Karpas-422 (cell line): Measurements from ENCODE around the gene MAGI1. TPM values are rescaled to one million over a fixed set of nuclear protein-coding genes. Genes with fewer than 3 reads are reported as not detected.

Experiments used
- DNase-seq: peaks from one replicate; pipeline ENCODE4 v3.0.0-alpha.2; 2015
- H2AFZ ChIP-seq: fragments of 200-600 bp; sonication (generic); 2 replicates; pipeline ENCODE4 v1.6.1; 2014; ENCODE audit warnings: antibody characterized with exemption, low read length, mixed read lengths
- H3K27ac ChIP-seq: fragments of 200-600 bp; sonication (generic); 2 replicates; pipeline ENCODE4 v1.5.1; 2014; ENCODE audit warnings: mild to moderate bottlenecking, low read length, moderate library complexity
- H3K27me3 ChIP-seq: fragments of 200-600 bp; sonication (generic); 2 replicates; pipeline ENCODE4 v1.6.1; 2014; ENCODE audit warnings: low read length, mixed read lengths
- H3K36me3 ChIP-seq: fragments of 200-600 bp; sonication (generic); 2 replicates; pipeline ENCODE4 v1.6.1; 2014; ENCODE audit warnings: low read length, mixed read lengths; ENCODE audit not compliant: insufficient read depth
- H3K4me1 ChIP-seq: fragments of 200-600 bp; sonication (generic); 2 replicates; pipeline ENCODE4 v1.6.1; 2014; ENCODE audit warnings: mild to moderate bottlenecking, low read length, mixed read lengths
- H3K4me2 ChIP-seq: fragments of 200-600 bp; sonication (generic); 2 replicates; pipeline ENCODE4 v1.6.1; 2014; ENCODE audit warnings: low read length, low read depth, mild to moderate bottlenecking; ENCODE audit not compliant: poor library complexity, severe bottlenecking
- H3K4me3 ChIP-seq: fragments of 200-600 bp; sonication (generic); 2 replicates; pipeline ENCODE4 v1.5.1; 2014; ENCODE audit warnings: mild to moderate bottlenecking, antibody characterized with exemption, low read length, mixed read lengths
- H3K79me2 ChIP-seq: fragments of 200-600 bp; sonication (generic); 2 replicates; pipeline ENCODE4 v1.6.1; 2014; ENCODE audit warnings: mild to moderate bottlenecking, low read length, mixed read lengths
- H3K9ac ChIP-seq: fragments of 200-600 bp; sonication (generic); 2 replicates; pipeline ENCODE4 v1.6.0; 2014; ENCODE audit warnings: low read length
- H3K9me2 ChIP-seq: fragments of 200-600 bp; sonication (generic), shearing (Covaris generic); replicated peaks from 2 replicates; pipeline ENCODE4 v1.6.0; 2014; ENCODE audit warnings: mild to moderate bottlenecking, low read length, moderate library complexity; ENCODE audit not compliant: insufficient read depth
- H3K9me3 ChIP-seq: fragments of 300-700, 200-600 bp; sonication (generic); 2 replicates; pipeline ENCODE4 v1.6.1; 2014; ENCODE audit warnings: low read length, mixed read lengths
- H4K20me1 ChIP-seq: fragments of 200-600 bp; sonication (generic); 2 replicates; pipeline ENCODE4 v1.6.1; 2014; ENCODE audit warnings: mild to moderate bottlenecking, antibody characterized with exemption, low read length, low read depth; ENCODE audit not compliant: insufficient read depth
- total RNA-seq: library from RNA; depleted of rRNA; stranded (reverse); fragments of >200 nt; shearing (Covaris generic); gene quantifications from 2 replicates; pipeline ENCODE4 v1.2.3, GENCODE V29; 2014; ENCODE audit warnings: low replicate concordance

The MAGI1 gene
- total RNA-seq, 1 experiment from 2014 or later = 0.71 TPM

DNA sequence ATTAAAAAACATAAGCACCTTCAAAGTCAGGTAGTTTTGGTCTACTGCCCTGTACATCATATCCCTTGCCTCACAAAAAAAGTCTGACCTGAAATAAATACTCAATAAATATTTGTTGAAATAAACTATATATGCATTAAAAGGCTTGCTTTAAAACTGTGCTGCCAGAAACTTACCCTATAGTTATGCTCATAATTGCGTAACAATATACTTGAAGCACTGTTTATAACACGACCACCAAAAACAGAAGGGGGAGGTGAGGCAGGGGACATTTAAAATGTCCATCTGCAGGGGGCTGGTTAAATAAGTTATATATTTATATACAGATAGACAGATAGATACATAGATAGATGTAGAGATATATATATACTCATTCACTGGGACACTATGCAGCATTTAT is 549.5 kb downstream of the MAGI1 start:
- Histone ChIP-seq H3K9ac (no peak overlapping the region), H3K4me3 (no peak overlapping the region), H3K27ac (no peak overlapping the region), H4K20me1 (no peaks in the 10 kb centered on the region), H3K36me3 (no peaks in the 10 kb centered on the region), H2AFZ (no peak overlapping the region), H3K4me1 (no peaks in the 10 kb centered on the region), H3K79me2 (no peaks in the 10 kb centered on the region), H3K9me2 (no peaks in the 10 kb centered on the region), H3K9me3 (no peaks in the 10 kb centered on the region), H3K27me3 (no peaks in the 10 kb centered on the region), H3K4me2 (no peak overlapping the region)
- DNase-seq = no peak

DNA sequence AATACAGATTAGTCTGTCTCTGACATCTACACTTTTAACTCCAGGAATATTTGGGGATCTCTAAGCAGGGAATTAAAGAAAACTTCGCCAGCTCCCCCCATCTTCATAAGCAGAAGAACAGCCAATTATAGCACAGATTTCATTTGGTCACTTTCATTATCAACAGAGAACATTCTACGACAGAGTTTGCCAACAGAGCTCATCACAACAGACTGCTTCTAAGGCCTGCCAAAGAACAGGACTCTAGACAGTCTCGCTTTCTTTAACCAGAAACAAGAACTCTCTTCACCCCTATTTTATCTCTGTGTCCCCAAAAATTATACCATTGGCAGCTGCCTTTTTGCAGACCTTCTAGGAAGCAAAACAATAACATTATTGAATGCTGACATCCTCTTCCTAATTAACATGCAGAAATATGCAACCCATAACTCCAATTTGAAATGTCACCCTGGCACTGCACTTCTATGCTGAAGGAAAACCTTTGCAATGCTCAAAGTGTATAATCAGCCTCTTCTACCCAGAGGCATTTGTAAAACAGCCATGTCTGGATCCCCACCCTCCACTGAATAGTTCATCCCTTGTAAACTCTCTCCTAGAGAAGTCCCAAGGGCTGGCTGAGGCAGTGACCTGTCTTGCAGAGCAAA is 552.8 kb downstream of the MAGI1 start:
- Histone ChIP-seq H3K27ac (no peak overlapping the region), H3K79me2 (no peaks in the 10 kb centered on the region), H3K4me1 (no peaks in the 10 kb centered on the region)

DNA sequence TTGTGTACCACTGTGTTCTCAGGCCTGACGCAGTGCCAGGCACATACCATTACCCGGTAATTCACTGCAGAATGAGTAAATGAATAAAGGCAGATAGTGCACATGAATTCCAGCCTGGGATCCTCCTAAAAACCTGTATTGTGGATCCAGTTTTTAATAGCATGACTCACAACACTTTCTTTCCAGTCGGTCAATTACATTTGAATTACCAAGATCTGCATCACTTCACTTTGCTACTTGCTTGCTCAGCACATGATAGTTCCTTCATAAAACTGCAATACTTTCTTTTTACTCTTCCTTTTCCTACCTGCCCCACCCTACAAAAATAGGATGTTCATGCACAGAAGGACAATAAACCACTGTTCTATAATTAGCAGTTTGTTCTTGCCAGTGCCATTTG is 553.8 kb downstream of the MAGI1 start:
- no peak for DNase-seq
- no peak overlapping the region for H3K4me2 ChIP-seq
- no peaks in the 10 kb centered on the region for H3K4me1 ChIP-seq
- H3K9me3 ChIP-seq = no peaks in the 10 kb centered on the region
- H3K4me3 ChIP-seq = no peak overlapping the region
- no peak overlapping the region for H2AFZ ChIP-seq
- no peaks in the 10 kb centered on the region for H4K20me1 ChIP-seq
- H3K79me2 ChIP-seq = no peaks in the 10 kb centered on the region
- H3K27me3 ChIP-seq = no peaks in the 10 kb centered on the region
- H3K27ac ChIP-seq = no peak overlapping the region
- H3K9ac ChIP-seq = no peak overlapping the region
- no peaks in the 10 kb centered on the region for H3K9me2 ChIP-seq
- no peaks in the 10 kb centered on the region for H3K36me3 ChIP-seq

More for the DNA sequence above, 552.8 kb downstream of the MAGI1 start:
- no peak overlapping the region for H3K4me3 ChIP-seq
- DNase-seq = no peak
- no peaks in the 10 kb centered on the region for H3K27me3 ChIP-seq
- no peaks in the 10 kb centered on the region for H3K36me3 ChIP-seq
- no peak overlapping the region for H3K9ac ChIP-seq
- H3K4me2 ChIP-seq = no peak overlapping the region
- no peaks in the 10 kb centered on the region for H3K9me2 ChIP-seq
- H2AFZ ChIP-seq = no peak overlapping the region
- H3K9me3 ChIP-seq = no peaks in the 10 kb centered on the region
- H4K20me1 ChIP-seq = no peaks in the 10 kb centered on the region

DNA sequence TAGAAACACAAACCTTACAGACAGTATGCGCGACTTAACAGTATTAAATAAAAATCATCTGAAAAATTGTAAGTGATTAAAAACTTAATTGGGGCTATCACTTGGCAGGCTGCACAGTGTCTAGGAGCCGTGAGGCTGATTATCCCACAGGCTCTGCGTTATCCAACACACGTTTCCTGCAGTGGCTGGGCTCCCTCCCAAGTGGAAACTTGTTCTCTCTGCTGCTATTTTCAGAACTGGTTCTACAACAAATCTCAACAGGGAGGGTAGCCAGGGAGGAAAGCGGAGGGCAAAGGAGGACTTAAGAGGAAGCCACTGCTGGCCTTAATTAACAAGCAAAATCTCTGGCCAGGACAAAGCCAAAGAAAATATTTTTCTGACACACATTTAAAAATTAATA is 555.2 kb downstream of the MAGI1 start:
- H4K20me1 ChIP-seq = no peaks in the 10 kb centered on the region
- H3K4me3 ChIP-seq = no peak overlapping the region
- H3K36me3 ChIP-seq = no peaks in the 10 kb centered on the region
- DNase-seq = no peak
- no peak overlapping the region for H3K4me2 ChIP-seq
- no peak overlapping the region for H2AFZ ChIP-seq
- no peaks in the 10 kb centered on the region for H3K9me2 ChIP-seq
- no peak overlapping the region for H3K9ac ChIP-seq
- H3K27ac ChIP-seq = no peak overlapping the region
- H3K27me3 ChIP-seq = no peaks in the 10 kb centered on the region
- H3K79me2 ChIP-seq = no peaks in the 10 kb centered on the region
- no peaks in the 10 kb centered on the region for H3K4me1 ChIP-seq
- no peaks in the 10 kb centered on the region for H3K9me3 ChIP-seq

DNA sequence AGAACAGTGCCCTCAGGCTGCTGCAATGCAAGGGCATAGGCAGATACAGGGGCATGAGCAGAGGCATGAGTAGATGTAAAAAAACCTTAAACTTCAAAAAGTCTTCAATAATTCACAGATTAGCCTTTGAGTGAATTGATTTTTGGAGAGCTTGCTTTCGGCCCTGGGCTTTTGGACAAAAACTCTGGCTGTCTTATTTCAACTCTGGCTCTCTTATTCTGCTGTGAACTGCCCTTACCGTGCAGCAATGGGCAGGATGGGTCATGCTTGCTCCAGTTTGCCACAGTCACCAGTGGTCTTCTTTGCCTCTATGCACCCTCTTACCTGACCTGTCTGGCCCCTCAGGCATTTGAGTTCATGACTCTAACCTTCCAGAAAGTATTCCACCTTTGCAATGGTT is 555.7 kb downstream of the MAGI1 start:
- Histone ChIP-seq H2AFZ (no peak overlapping the region), H3K27me3 (no peaks in the 10 kb centered on the region), H4K20me1 (no peaks in the 10 kb centered on the region), H3K4me2 (no peak overlapping the region), H3K9me3 (no peaks in the 10 kb centered on the region), H3K4me1 (no peaks in the 10 kb centered on the region), H3K9ac (no peak overlapping the region), H3K36me3 (no peaks in the 10 kb centered on the region), H3K4me3 (no peak overlapping the region), H3K9me2 (no peaks in the 10 kb centered on the region), H3K27ac (no peak overlapping the region), H3K79me2 (no peaks in the 10 kb centered on the region)
- DNase-seq = no peak

DNA sequence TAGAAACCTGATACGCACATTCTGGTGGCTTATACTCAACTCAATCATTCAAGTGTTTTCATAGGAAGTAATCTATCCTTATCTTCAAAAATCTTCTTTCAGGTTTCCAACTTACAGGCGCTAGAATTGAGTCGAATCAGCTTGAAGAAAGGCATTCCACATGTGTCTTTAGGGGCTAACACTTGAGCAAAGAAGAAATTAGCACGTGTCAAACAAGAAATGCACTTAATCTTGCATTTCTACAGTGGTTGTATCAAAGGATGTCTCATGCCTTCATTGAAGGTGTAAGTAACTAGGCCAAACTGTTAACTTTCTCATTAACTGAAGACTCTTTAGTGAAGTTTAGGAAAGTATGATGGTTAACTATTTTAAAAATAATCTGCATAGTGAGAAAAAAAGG is 557.6 kb downstream of the MAGI1 start:
- Histone ChIP-seq H3K9me3 (no peaks in the 10 kb centered on the region), H3K9ac (no peak overlapping the region), H3K4me1 (no peaks in the 10 kb centered on the region), H4K20me1 (no peaks in the 10 kb centered on the region), H2AFZ (no peak overlapping the region), H3K4me3 (no peak overlapping the region), H3K9me2 (no peaks in the 10 kb centered on the region), H3K79me2 (no peaks in the 10 kb centered on the region), H3K27ac (no peak overlapping the region), H3K36me3 (no peaks in the 10 kb centered on the region), H3K4me2 (no peak overlapping the region), H3K27me3 (no peaks in the 10 kb centered on the region)
- no peak for DNase-seq

DNA sequence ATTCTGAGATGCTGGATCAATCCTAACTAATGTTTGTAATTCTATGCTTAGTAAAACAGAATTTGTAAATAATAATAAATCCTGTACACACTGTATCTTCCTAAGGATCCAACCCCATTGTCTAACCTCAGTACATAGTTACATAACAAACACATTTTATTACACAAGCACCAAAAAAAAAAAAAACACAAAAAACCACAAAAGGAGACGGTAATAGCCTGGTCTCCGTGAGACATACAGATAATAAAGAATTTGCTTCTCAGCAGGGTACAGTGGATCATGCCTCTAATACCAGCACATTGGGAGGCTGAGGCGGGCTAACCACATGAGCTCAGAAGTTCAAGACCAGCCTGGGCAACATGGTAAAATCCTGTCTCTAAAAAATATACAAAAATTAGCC is 558.7 kb downstream of the MAGI1 start:
- no peak overlapping the region for H3K4me3 ChIP-seq
- H3K9ac ChIP-seq = no peak overlapping the region
- H2AFZ ChIP-seq = no peak overlapping the region
- H3K27ac ChIP-seq = no peak overlapping the region
- H4K20me1 ChIP-seq = no peaks in the 10 kb centered on the region
- H3K27me3 ChIP-seq = no peaks in the 10 kb centered on the region
- H3K9me3 ChIP-seq = no peaks in the 10 kb centered on the region
- H3K4me2 ChIP-seq = no peak overlapping the region
- no peaks in the 10 kb centered on the region for H3K4me1 ChIP-seq
- no peak for DNase-seq
- no peaks in the 10 kb centered on the region for H3K9me2 ChIP-seq
- H3K36me3 ChIP-seq = no peaks in the 10 kb centered on the region
- no peaks in the 10 kb centered on the region for H3K79me2 ChIP-seq

DNA sequence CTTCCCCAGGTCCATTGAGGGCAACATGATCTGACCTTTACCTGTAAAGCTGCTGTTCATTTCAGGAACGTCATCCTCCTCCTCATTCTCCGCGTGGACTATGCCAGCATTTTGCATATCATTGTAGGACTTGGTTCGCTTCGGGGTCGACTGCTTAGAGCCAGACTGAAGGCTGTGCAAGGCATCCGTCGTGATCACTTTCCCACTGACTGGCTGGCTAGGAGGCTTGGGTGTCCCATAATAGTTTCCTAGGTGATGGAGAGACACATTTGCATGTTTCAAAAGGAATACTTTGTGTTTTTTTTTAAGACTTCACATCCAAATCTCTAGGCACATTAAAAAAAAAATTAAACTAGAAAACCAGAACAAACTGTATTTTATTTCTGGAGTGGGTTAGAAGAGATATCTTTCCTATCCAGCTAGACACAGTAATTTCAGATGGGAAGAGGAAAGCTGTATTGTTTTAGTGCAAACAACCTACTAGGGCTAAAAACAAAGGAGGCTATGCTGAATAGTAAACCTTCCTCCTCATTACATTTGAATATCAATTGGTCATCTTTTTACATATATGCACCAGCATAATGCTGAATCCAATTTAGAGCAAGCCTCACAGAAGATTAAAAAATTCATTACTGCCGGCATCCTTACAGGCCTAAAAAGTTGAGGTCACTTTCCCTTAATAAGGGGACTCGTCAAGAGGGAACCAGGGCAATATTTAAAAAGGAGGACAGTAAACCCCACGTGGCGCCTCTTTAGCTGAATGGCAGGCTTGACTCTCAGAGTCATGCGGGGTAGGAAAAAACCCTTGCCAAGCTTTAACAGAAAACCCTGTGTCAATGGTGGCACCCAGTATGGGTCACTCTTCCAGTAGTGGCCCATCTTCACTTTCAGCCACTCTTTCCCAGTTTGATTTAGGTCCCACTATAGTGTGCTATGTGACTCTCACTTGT is 559.9 kb downstream of the MAGI1 start:
- H3K4me1 ChIP-seq = no peaks in the 10 kb centered on the region
- H3K79me2 ChIP-seq = no peaks in the 10 kb centered on the region
- no peak for DNase-seq
- no peak overlapping the region for H3K4me3 ChIP-seq
- no peak overlapping the region for H3K27ac ChIP-seq
- no peaks in the 10 kb centered on the region for H3K36me3 ChIP-seq
- no peaks in the 10 kb centered on the region for H3K9me3 ChIP-seq
- no peak overlapping the region for H2AFZ ChIP-seq
- no peak overlapping the region for H3K9ac ChIP-seq
- no peak overlapping the region for H3K4me2 ChIP-seq
- no peaks in the 10 kb centered on the region for H3K27me3 ChIP-seq
- no peaks in the 10 kb centered on the region for H3K9me2 ChIP-seq
- no peaks in the 10 kb centered on the region for H4K20me1 ChIP-seq
